Fibroblast of pulmonary artery (primary cell): Measurements from ENCODE around the gene ARAP1.

Experiments used
- DNase-seq: peaks from one replicate; pipeline ENCODE4 v3.0.0-alpha.2; 2010; ENCODE audit warnings: low read depth
- H3K4me3 ChIP-seq: replicated peaks from 2 replicates; pipeline ENCODE4 v1.5.1; 2011; ENCODE audit warnings: low read depth, mild to moderate bottlenecking, control low read depth, low read length, moderate library complexity
- TF ChIP-seq, protein P1 (sequence below): IDR thresholded peaks from 2 replicates; pipeline ENCODE4 v1.5.1; 2011; ENCODE audit warnings: mild to moderate bottlenecking, control low read depth, low read length, inconsistent platforms; ENCODE audit errors: missing control alignments

ARAP1 gene

GRCh38 chr11:72720784-72721183 is 31.4 kb downstream of the ARAP1 start:
- H3K4me3 ChIP-seq: peak overlapping the region; percentile 72
- TF ChIP-seq, protein P1, sequence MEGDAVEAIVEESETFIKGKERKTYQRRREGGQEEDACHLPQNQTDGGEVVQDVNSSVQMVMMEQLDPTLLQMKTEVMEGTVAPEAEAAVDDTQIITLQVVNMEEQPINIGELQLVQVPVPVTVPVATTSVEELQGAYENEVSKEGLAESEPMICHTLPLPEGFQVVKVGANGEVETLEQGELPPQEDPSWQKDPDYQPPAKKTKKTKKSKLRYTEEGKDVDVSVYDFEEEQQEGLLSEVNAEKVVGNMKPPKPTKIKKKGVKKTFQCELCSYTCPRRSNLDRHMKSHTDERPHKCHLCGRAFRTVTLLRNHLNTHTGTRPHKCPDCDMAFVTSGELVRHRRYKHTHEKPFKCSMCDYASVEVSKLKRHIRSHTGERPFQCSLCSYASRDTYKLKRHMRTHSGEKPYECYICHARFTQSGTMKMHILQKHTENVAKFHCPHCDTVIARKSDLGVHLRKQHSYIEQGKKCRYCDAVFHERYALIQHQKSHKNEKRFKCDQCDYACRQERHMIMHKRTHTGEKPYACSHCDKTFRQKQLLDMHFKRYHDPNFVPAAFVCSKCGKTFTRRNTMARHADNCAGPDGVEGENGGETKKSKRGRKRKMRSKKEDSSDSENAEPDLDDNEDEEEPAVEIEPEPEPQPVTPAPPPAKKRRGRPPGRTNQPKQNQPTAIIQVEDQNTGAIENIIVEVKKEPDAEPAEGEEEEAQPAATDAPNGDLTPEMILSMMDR: no peak
- DNase-seq: no peak

GRCh38 chr11:72720047-72720446 is 32.2 kb downstream of the ARAP1 start:
- TF ChIP-seq, protein P1: no peak
- peak overlapping the region; percentile 12 for H3K4me3 ChIP-seq
- DNase-seq: no peak

GRCh38 chr11:72719551-72719950 is 32.7 kb downstream of the ARAP1 start:
- DNase-seq: no peak
- TF ChIP-seq, protein P1: no peak
- H3K4me3 ChIP-seq: no peak overlapping the region

GRCh38 chr11:72719144-72719543 is 33.1 kb downstream of the ARAP1 start:
- TF ChIP-seq, protein P1: no peak
- peak; percentile 55 for DNase-seq
- no peak overlapping the region for H3K4me3 ChIP-seq

DNA sequence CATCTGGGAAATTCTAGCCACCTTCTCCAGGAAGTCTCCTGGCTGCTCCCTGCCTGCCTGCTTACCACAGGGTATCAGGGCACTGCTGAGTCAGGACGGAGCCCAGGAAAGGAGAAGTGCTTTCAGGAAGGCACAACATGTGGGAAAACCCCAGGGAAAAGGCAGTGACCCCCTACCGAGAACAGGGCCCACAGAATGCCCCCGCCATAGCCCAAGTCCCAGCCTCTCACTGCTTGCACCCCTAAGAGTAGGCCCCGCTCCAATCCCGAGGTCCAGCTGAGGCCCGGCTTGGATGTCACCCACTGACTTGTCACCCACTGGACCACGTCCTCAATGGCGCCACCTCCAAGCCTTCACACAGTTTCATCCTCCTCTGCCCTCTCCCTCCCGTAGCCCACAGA is 34.1 kb downstream of the ARAP1 start:
- DNase-seq: no peak
- TF ChIP-seq, protein P1: no peak
- no peak overlapping the region for H3K4me3 ChIP-seq

GRCh38 chr11:72716788-72717435 is 35.3 kb downstream of the ARAP1 start:
- TF ChIP-seq, protein P1: no peak
- no peak for DNase-seq
- H3K4me3 ChIP-seq: no peak overlapping the region

DNA sequence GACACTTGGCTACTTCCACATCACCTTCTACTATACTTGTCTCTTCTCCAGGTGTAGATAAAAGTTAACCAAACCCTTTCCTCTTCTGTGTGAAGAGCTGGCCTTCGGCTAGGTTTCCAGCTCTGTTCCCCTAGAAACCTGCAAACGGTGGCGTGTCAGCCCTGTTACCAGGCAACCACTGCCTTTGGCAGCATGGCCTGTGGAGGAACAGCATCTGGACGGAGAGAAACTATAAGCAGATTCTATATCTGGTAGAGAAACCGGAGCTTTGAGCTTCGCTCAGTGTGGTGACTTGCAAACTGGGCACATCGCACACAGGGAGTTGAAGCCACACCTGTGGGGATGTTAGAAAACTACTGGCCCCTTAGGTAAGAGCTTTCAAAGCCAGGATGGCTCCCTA is 35.9 kb downstream of the ARAP1 start:
- no peak overlapping the region for H3K4me3 ChIP-seq
- peak; percentile 10 for DNase-seq
- TF ChIP-seq, protein P1: no peak
